Measurements from ENCODE around the gene SVIL.

- no peak for TF ChIP-seq EZH2 (IDR thresholded peaks at IDR 0.05; ENCODE audit: insufficient read depth, poor library complexity, severe bottlenecking)
- TF ChIP-seq EZH2phosphoT487 (IDR thresholded peaks at IDR 0.05; ENCODE audit: insufficient read depth, low read depth): no peak
These were observed 105.6 kb downstream of the SVIL start for GRCh38 chr10:29529146-29529545.

Measured in GM23248 (cell line).